Epidermal melanocyte (primary cell): ENCODE results near the gene NXF2B.
"Not testable (repeated sequence)": the region's sequence is repeated elsewhere in the genome, so short reads cannot be mapped to it uniquely, and the experiment has no call there.

ENCODE experiments used
- DNase-seq: peaks from one replicate; pipeline ENCODE4 v3.0.0; 2011; ENCODE audit warnings: low spot score; ENCODE audit not compliant: insufficient read length

Gene NXF2B

GRCh38 chrX:102439908-102440307 is at the start of gene NXF2B:
TSS of gene NXF2B (minus strand) at chrX:102440008. CDS start at chrX:102380036, 59,972 bp downstream.
- DNase-seq, result not testable (repeated sequence)

GRCh38 chrX:102478765-102479164 is 39.0 kb upstream of the NXF2B start:
- DNase-seq, result not testable (repeated sequence)

- not testable (repeated sequence) for DNase-seq
Observed at GRCh38 chrX:102471762-102472220, 32.0 kb upstream of the NXF2B start, which contains the start of gene TCP11X2. TSS of gene TCP11X2 (minus strand) at chrX:102471812.

GRCh38 chrX:102470215-102470614 is 30.4 kb upstream of the NXF2B start:
- not testable (repeated sequence) for DNase-seq

GRCh38 chrX:102458615-102459014 is 18.8 kb upstream of the NXF2B start:
- DNase-seq, result not testable (repeated sequence)

- DNase-seq, result not testable (repeated sequence)
Observed at GRCh38 chrX:102414493-102414892, 25.3 kb downstream of the NXF2B start.

- DNase-seq, result no peak
Observed at GRCh38 chrX:102345916-102346315, 93.9 kb downstream of the NXF2B start.

- no peak for DNase-seq
Observed at GRCh38 chrX:102341867-102342266, 97.9 kb downstream of the NXF2B start.

- DNase-seq, result no peak
Observed at GRCh38 chrX:102339312-102340298, 100.2 kb downstream of the NXF2B start.

GRCh38 chrX:102338162-102338561 is 101.6 kb downstream of the NXF2B start:
- no peak for DNase-seq
